CD14-positive monocyte (primary cell): ENCODE results near the gene PPFIBP1. TPM values are rescaled to one million over a fixed set of nuclear protein-coding genes. Genes with fewer than 3 reads are reported as not detected.

ENCODE experiments used
- DNase-seq, 3 donors: peaks; one replicate each; pipeline ENCODE4 v3.0.0-alpha.2; 2011 to 2022
- H2AFZ ChIP-seq: 2 replicates; pipeline ENCODE4 v1.6.0; 2012; ENCODE audit warnings: mild to moderate bottlenecking, low read depth, low read length, inconsistent platforms; ENCODE audit not compliant: insufficient read depth, poor library complexity, severe bottlenecking
- H3K27ac ChIP-seq, 2 donors: 1 replicate in 1 of 2; 2 replicates in 1 of 2; pipeline ENCODE4 v1.5.1; 2012 to 2013; ENCODE audit warnings: low read length in 2 of 2, control low read depth in 1 of 2, inconsistent platforms in 1 of 2, low read depth in 1 of 2, mild to moderate bottlenecking in 1 of 2
- H3K27me3 ChIP-seq, 2 donors: one replicate each; pipeline versions ENCODE4 v1.6.0 to v1.6.1; 2011 to 2013; ENCODE audit warnings: low read length in 2 of 2; ENCODE audit not compliant: control insufficient read depth in 2 of 2, insufficient read depth in 2 of 2
- H3K36me3 ChIP-seq, 2 donors: replicated peaks in 1 of 2; 1 replicate in 1 of 2; 2 replicates in 1 of 2; pipeline versions ENCODE4 v1.5.1 to v1.6.1; 2012 to 2013; ENCODE audit warnings: low read length in 2 of 2, control low read depth in 1 of 2, inconsistent platforms in 1 of 2, mild to moderate bottlenecking in 1 of 2; ENCODE audit not compliant: insufficient read depth in 2 of 2, control insufficient read depth in 1 of 2
- H3K4me1 ChIP-seq, 2 donors: 1 replicate in 1 of 2; 2 replicates in 1 of 2; pipeline versions ENCODE4 v1.5.1 to v1.6.1; 2012 to 2013; ENCODE audit warnings: low read length in 2 of 2, control low read depth in 1 of 2, inconsistent platforms in 1 of 2, mild to moderate bottlenecking in 1 of 2, moderate library complexity in 1 of 2; ENCODE audit not compliant: insufficient read depth in 2 of 2, control insufficient read depth in 1 of 2
- H3K4me2 ChIP-seq: replicated peaks from 2 replicates; pipeline ENCODE3; 2012; ENCODE audit warnings: low read length, moderate library complexity, mild to moderate bottlenecking; ENCODE audit not compliant: poor library complexity, severe bottlenecking; ENCODE audit errors: extremely low read depth
- H3K4me3 ChIP-seq, 3 experiments: fragments of 200-600 bp in 1 of 3; sonication (generic) in 1 of 3; replicated peaks in 1 of 3; 1 replicate in 2 of 3; 2 replicates in 1 of 3; pipeline ENCODE4 v1.5.1; 2011 to 2013; ENCODE audit warnings: low read length in 3 of 3, mild to moderate bottlenecking in 3 of 3, control low read depth in 2 of 3, low read depth in 2 of 3, inconsistent platforms in 1 of 3, moderate library complexity in 1 of 3
- H3K79me2 ChIP-seq: 2 replicates; pipeline ENCODE4 v1.6.0; 2012; ENCODE audit warnings: mild to moderate bottlenecking, control low read depth, inconsistent platforms, low read length, moderate library complexity; ENCODE audit not compliant: insufficient read depth
- H3K9ac ChIP-seq: 2 replicates; pipeline ENCODE4 v1.6.0; 2017; ENCODE audit warnings: low read length, mild to moderate bottlenecking; ENCODE audit not compliant: insufficient read depth, poor library complexity, severe bottlenecking
- H3K9me3 ChIP-seq, 2 donors: replicated peaks in 1 of 2; 1 replicate in 1 of 2; 2 replicates in 1 of 2; pipeline versions ENCODE4 v1.5.1 to v1.6.1; 2012 to 2013; ENCODE audit warnings: low read length in 2 of 2, control low read depth in 1 of 2; ENCODE audit not compliant: control insufficient read depth in 1 of 2, insufficient read depth in 1 of 2
- H4K20me1 ChIP-seq: 2 replicates; pipeline ENCODE4 v1.6.0; 2012; ENCODE audit warnings: mild to moderate bottlenecking, low read length, control low read depth, moderate library complexity; ENCODE audit not compliant: insufficient read depth
- H3K27ac Mint-ChIP-seq, 7 donors: one replicate each; pipeline ENCODE4 v1.8.0; 2020; ENCODE audit warnings: mild to moderate bottlenecking in 7 of 7, mixed read lengths in 7 of 7, moderate library complexity in 6 of 7, inconsistent platforms in 2 of 7
- H3K27me3 Mint-ChIP-seq, 3 donors: one replicate each; pipeline ENCODE4 v1.8.0; 2021 to 2022; ENCODE audit warnings: low read depth in 3 of 3, mild to moderate bottlenecking in 3 of 3, mixed read lengths in 3 of 3, moderate library complexity in 3 of 3, inconsistent platforms in 1 of 3
- H3K36me3 Mint-ChIP-seq, 2 donors: one replicate each; pipeline ENCODE4 v1.8.0; 2020; ENCODE audit warnings: mixed read lengths in 2 of 2, inconsistent platforms in 1 of 2, mild to moderate bottlenecking in 1 of 2
- H3K4me1 Mint-ChIP-seq: one replicate; pipeline ENCODE4 v1.8.0; 2020; ENCODE audit warnings: mild to moderate bottlenecking, mixed read lengths
- H3K4me3 Mint-ChIP-seq, 2 donors: one replicate each; pipeline ENCODE4 v1.8.0; 2020; ENCODE audit warnings: mild to moderate bottlenecking in 2 of 2, mixed read lengths in 2 of 2, moderate library complexity in 1 of 2
- H3K9me3 Mint-ChIP-seq, 7 donors: one replicate each; pipeline ENCODE4 v1.8.0; 2020 to 2022; ENCODE audit warnings: mixed read lengths in 7 of 7, mild to moderate bottlenecking in 6 of 7, moderate library complexity in 6 of 7, inconsistent platforms in 2 of 7
- CTCF ChIP-seq: fragments of 200-600 bp; IDR thresholded peaks from one replicate; pipeline ENCODE4 v1.8.0; 2022; ENCODE audit warnings: antibody characterized with exemption, mild to moderate bottlenecking
- WGBS: methylation state at CpG from one replicate; pipeline ENCODE4 v1.1.5; 2013; ENCODE audit warnings: missing lambda C conversion rate; ENCODE audit not compliant: insufficient coverage; 5-methylcytosine and 5-hydroxymethylcytosine counted together
- intact Hi-C, 2 donors: fragments of 100-400 bp; cut with micrococcal nuclease; formaldehyde crosslinking; loops; one replicate each; pipeline versions ENCODE4 v1.15.0 to v1.15.1; 2023
- polyA plus RNA-seq, 3 donors: library from polyadenylated mRNA; depleted of rRNA in 1 of 3; unstranded in 2 of 3; stranded (reverse) in 1 of 3; fragments of 300-500 nt in 2 of 3; fragments of >200 nt in 1 of 3; fragmentation: Illumina TruSeq in 2 of 3; gene quantifications; 1 replicate in 2 of 3; 2 replicates in 1 of 3; pipeline ENCODE4 v1.2.3, GENCODE V29; 2012 to 2021

The PPFIBP1 gene
- polyA plus RNA-seq, 3 donors = 0.25 to 0.79 (median 0.53) TPM

GRCh38 chr12:27618836-27619235, 94.8 kb downstream of the PPFIBP1 start:
- peak overlapping the region in 1 of 7 donors; percentile 6 for H3K27ac Mint-ChIP-seq
- no peak overlapping the region for H3K4me3 Mint-ChIP-seq
- no peaks in the 10 kb centered on the region for H3K36me3 Mint-ChIP-seq
- H3K9me3 Mint-ChIP-seq = peaks cover 0 to 2% (median 0%) of the 10 kb centered on the region in 7 donors
- Histone ChIP-seq H3K4me2 (no peak overlapping the region), H3K9ac (no peak overlapping the region), H3K27ac (no peak overlapping the region), H3K36me3 (no peaks in the 10 kb centered on the region), H3K9me3 (no peaks in the 10 kb centered on the region), H3K4me1 (peaks cover 3 to 6% of the 10 kb centered on the region in 2 donors), H3K4me3 (no peak overlapping the region), H3K79me2 (no peaks in the 10 kb centered on the region), H2AFZ (no peak overlapping the region), H4K20me1 (no peaks in the 10 kb centered on the region), H3K27me3 (no peaks in the 10 kb centered on the region)
- no peak for DNase-seq
- WGBS = 95% methylated on average over 4 of the region's 7 CpGs
- peaks cover 8% of the 10 kb centered on the region for H3K4me1 Mint-ChIP-seq
- TF ChIP-seq CTCF = no peak
- no peaks in the 10 kb centered on the region for H3K27me3 Mint-ChIP-seq
- intact Hi-C loops = no loop called here

GRCh38 chr12:27619308-27619707, 95.3 kb downstream of the PPFIBP1 start:
- H3K27ac ChIP-seq = no peak overlapping the region
- no peaks in the 10 kb centered on the region for H3K9me3 ChIP-seq
- H3K27me3 ChIP-seq = no peaks in the 10 kb centered on the region
- DNase-seq = peak; percentile 14 to 67 (median 34)
- H3K36me3 Mint-ChIP-seq = no peaks in the 10 kb centered on the region
- no peaks in the 10 kb centered on the region for H3K79me2 ChIP-seq
- no peaks in the 10 kb centered on the region for H3K36me3 ChIP-seq
- H3K27me3 Mint-ChIP-seq = no peaks in the 10 kb centered on the region
- no peak overlapping the region for H3K4me2 ChIP-seq
- no peak overlapping the region for H3K9ac ChIP-seq
- H3K4me3 ChIP-seq = no peak overlapping the region
- no peaks in the 10 kb centered on the region for H4K20me1 ChIP-seq
- no peak overlapping the region for H3K4me3 Mint-ChIP-seq
- no peak overlapping the region for H2AFZ ChIP-seq
- no peak overlapping the region for H3K27ac Mint-ChIP-seq
- peaks cover 0 to 2% (median 0%) of the 10 kb centered on the region in 7 donors for H3K9me3 Mint-ChIP-seq
- intact Hi-C loops = no loop called here
- H3K4me1 Mint-ChIP-seq = peaks cover 8% of the 10 kb centered on the region
- H3K4me1 ChIP-seq = peaks cover 3 to 6% of the 10 kb centered on the region in 2 donors
- no peak for TF ChIP-seq CTCF
